ENCODE results near the gene KIZ.

Gene KIZ

GRCh38 chr20:21229163-21229562, 103.3 kb downstream of the KIZ start:
- TF ChIP-seq CTCF (conservative IDR thresholded peaks at IDR 0.05), result no peak
- no peak overlapping the region for H3K27ac ChIP-seq

GRCh38 chr20:21230220-21230619, 104.3 kb downstream of the KIZ start:
- H3K27ac ChIP-seq, result no peak overlapping the region
- no peak for TF ChIP-seq CTCF (conservative IDR thresholded peaks at IDR 0.05)

- TF ChIP-seq CTCF (conservative IDR thresholded peaks at IDR 0.05), result no peak
- H3K27ac ChIP-seq, result no peak overlapping the region
These were observed 104.8 kb downstream of the KIZ start for GRCh38 chr20:21230686-21231085.

GRCh38 chr20:21232546-21233280, 106.8 kb downstream of the KIZ start:
- no peak overlapping the region for H3K27ac ChIP-seq

GRCh38 chr20:21234324-21234723, 108.4 kb downstream of the KIZ start:
- peak overlapping the region; percentile 64; the same call in 1 of the 2 replicates for H3K27ac ChIP-seq
- no peak for TF ChIP-seq CTCF (conservative IDR thresholded peaks at IDR 0.05)

More at GRCh38 chr20:21232546-21233280, 106.8 kb downstream of the KIZ start:
- TF ChIP-seq CTCF (conservative IDR thresholded peaks at IDR 0.05), result no peak

GRCh38 chr20:21234806-21235483, 109.1 kb downstream of the KIZ start:
- peak overlapping the region; percentile 64 for H3K27ac ChIP-seq
- no peak for TF ChIP-seq CTCF (conservative IDR thresholded peaks at IDR 0.05)

- TF ChIP-seq CTCF (conservative IDR thresholded peaks at IDR 0.05), result peak; percentile 99
- peak overlapping the region; percentile 64 for H3K27ac ChIP-seq
These were observed 109.9 kb downstream of the KIZ start for GRCh38 chr20:21235484-21236445.
